Measurements from ENCODE around the gene SACS. TPM values are rescaled to one million over a fixed set of nuclear protein-coding genes. Genes with fewer than 3 reads are reported as not detected.
A peak's percentile ranks its signal among the peaks of the same experiment; 100 is the strongest.
"Not testable (repeated sequence)": the region's sequence is repeated elsewhere in the genome, so short reads cannot be mapped to it uniquely, and the experiment has no call there.

Gene SACS
- total RNA-seq, 1 donor from 2014 or later = 7.5 TPM

GRCh38 chr13:23330356-23330755 is 103.1 kb downstream of the SACS start:
- no peak for DNase-seq (ENCODE audit: missing footprints)
- intact Hi-C loops (cut with DNase I) = no loop called here
- ATAC-seq = no peak

GRCh38 chr13:23325191-23325590 is 108.3 kb downstream of the SACS start:
- no peak for ATAC-seq
- intact Hi-C loops (cut with DNase I) = no loop called here
- DNase-seq (ENCODE audit: missing footprints) = no peak

- no peak for ATAC-seq
- DNase-seq (ENCODE audit: missing footprints) = no peak
- intact Hi-C loops (cut with DNase I) = no loop called here
These were observed 109.4 kb downstream of the SACS start for GRCh38 chr13:23323946-23324709.

GRCh38 chr13:23322353-23323336 is 110.9 kb downstream of the SACS start:
- no peak for DNase-seq (ENCODE audit: missing footprints)
- intact Hi-C loops (cut with DNase I) = no loop called here
- ATAC-seq = no peak

GRCh38 chr13:23321535-23322241 is 111.8 kb downstream of the SACS start:
- DNase-seq (ENCODE audit: missing footprints) = peak; percentile 70
- intact Hi-C loops (cut with DNase I) = no loop called here
- ATAC-seq = peak; percentile 80

- intact Hi-C loops (cut with DNase I) = no loop called here
- no peak for DNase-seq (ENCODE audit: missing footprints)
- ATAC-seq = no peak
These were observed 112.5 kb downstream of the SACS start for GRCh38 chr13:23320926-23321534.

GRCh38 chr13:23319883-23320224 is 113.6 kb downstream of the SACS start:
- no peak for DNase-seq (ENCODE audit: missing footprints)
- ATAC-seq = no peak
- intact Hi-C loops (cut with DNase I) = no loop called here

GRCh38 chr13:23314837-23315236 is 118.7 kb downstream of the SACS start:
- ATAC-seq; intact Hi-C loops (cut with DNase I); DNase-seq (ENCODE audit: missing footprints): not testable (repeated sequence)

GRCh38 chr13:23292586-23292985 is 140.9 kb downstream of the SACS start:
- ATAC-seq (no peak), DNase-seq (ENCODE audit: missing footprints) (no peak)
- intact Hi-C loops (cut with DNase I) = no loop called here

GRCh38 chr13:23289917-23290357 is 143.6 kb downstream of the SACS start:
- DNase-seq (ENCODE audit: missing footprints) (no peak), ATAC-seq (peak; percentile 70)
- intact Hi-C loops (cut with DNase I) = no loop called here

GRCh38 chr13:23288995-23289394 is 144.5 kb downstream of the SACS start:
- ATAC-seq = peak; percentile 78
- DNase-seq (ENCODE audit: missing footprints) = no peak
- intact Hi-C loops (cut with DNase I) = no loop called here

GRCh38 chr13:23288564-23288963 is 144.9 kb downstream of the SACS start:
- intact Hi-C loops (cut with DNase I) = no loop called here
- ATAC-seq (peak; percentile 47), DNase-seq (ENCODE audit: missing footprints) (no peak)

GRCh38 chr13:23279321-23279720 is 154.2 kb downstream of the SACS start:
- no peak for DNase-seq (ENCODE audit: missing footprints)
- intact Hi-C loops (cut with DNase I) = no loop called here
- ATAC-seq = no peak

Other genes with a start within 250 kb of the SACS start
- gene TNFRSF19, start 136.7 kb upstream of the SACS start, total RNA-seq = 36.5 TPM